Loucy (cell line): ENCODE results near the gene HYAL3.

Experiments
- H2AFZ ChIP-seq: fragments of 200-600 bp; sonication (generic); 2 replicates; pipeline ENCODE4 v1.6.0; 2016; ENCODE audit warnings: antibody characterized with exemption, mild to moderate bottlenecking, low read length, moderate library complexity
- H3F3A ChIP-seq: fragments of 200-600 bp; 2 replicates; pipeline ENCODE4 v1.6.0; 2016; ENCODE audit warnings: antibody characterized with exemption, low read depth, mild to moderate bottlenecking
- H3K27me3 ChIP-seq: fragments of 200-600 bp; sonication (generic); 2 replicates; pipeline ENCODE4 v1.6.1; 2014; ENCODE audit warnings: low read length, mild to moderate bottlenecking; ENCODE audit not compliant: insufficient read depth, poor library complexity, severe bottlenecking
- H3K36me3 ChIP-seq: fragments of 200-600 bp; sonication (generic); 2 replicates; pipeline ENCODE4 v1.6.1; 2016; ENCODE audit warnings: low read length; ENCODE audit not compliant: insufficient read depth
- H3K4me1 ChIP-seq: fragments of 200-600 bp; sonication (generic); 2 replicates; pipeline ENCODE4 v1.5.1; 2014; ENCODE audit warnings: low read length, mild to moderate bottlenecking; ENCODE audit not compliant: insufficient read depth, poor library complexity, severe bottlenecking
- H3K4me2 ChIP-seq: fragments of 200-600 bp; sonication (generic); 2 replicates; pipeline ENCODE4 v1.6.0; 2014; ENCODE audit warnings: antibody characterized with exemption, low read length, low read depth, mild to moderate bottlenecking; ENCODE audit not compliant: poor library complexity, severe bottlenecking
- H3K4me3 ChIP-seq: fragments of 200-600 bp; sonication (generic); 2 replicates; pipeline ENCODE4 v1.5.1; 2014; ENCODE audit warnings: low read length, mild to moderate bottlenecking, mixed read lengths; ENCODE audit not compliant: poor library complexity, severe bottlenecking
- H3K79me2 ChIP-seq: fragments of 200-600 bp; sonication (generic); 2 replicates; pipeline ENCODE4 v1.6.1; 2014; ENCODE audit warnings: low read length; ENCODE audit not compliant: insufficient read depth
- H3K9ac ChIP-seq: fragments of 200-600 bp; sonication (generic); 2 replicates; pipeline ENCODE4 v1.6.0; 2014; ENCODE audit warnings: mild to moderate bottlenecking, low read depth, low read length, moderate library complexity; ENCODE audit not compliant: poor library complexity, severe bottlenecking
- H3K9me2 ChIP-seq: fragments of 200-600 bp; sonication (generic); replicated peaks from 2 replicates; pipeline ENCODE4 v1.6.1; 2016; ENCODE audit warnings: low read depth, low read length, mixed read lengths
- H3K9me3 ChIP-seq: fragments of 200-600 bp; sonication (generic); 2 replicates; pipeline ENCODE4 v1.6.1; 2014; ENCODE audit warnings: mild to moderate bottlenecking, antibody characterized with exemption, low read length, low read depth; ENCODE audit not compliant: insufficient read depth
- H4K20me1 ChIP-seq: fragments of 200-600 bp; sonication (generic); 2 replicates; pipeline ENCODE4 v1.6.0; 2014; ENCODE audit warnings: antibody characterized with exemption, low read length, mild to moderate bottlenecking; ENCODE audit not compliant: insufficient read depth, poor library complexity, severe bottlenecking
- EZH2phosphoT487 ChIP-seq: fragments of 200-600 bp; IDR thresholded peaks from 2 replicates; pipeline ENCODE4 v1.6.1; 2018; ENCODE audit warnings: antibody characterized with exemption, mild to moderate bottlenecking, moderate library complexity, borderline replicate concordance
- TF ChIP-seq, protein P1 (sequence below): fragments of 200-600 bp; sonication (generic); conservative IDR thresholded peaks from 2 replicates; pipeline ENCODE4 v1.5.1; 2014; ENCODE audit warnings: mild to moderate bottlenecking, antibody characterized with exemption, low read length

HYAL3 gene

DNA sequence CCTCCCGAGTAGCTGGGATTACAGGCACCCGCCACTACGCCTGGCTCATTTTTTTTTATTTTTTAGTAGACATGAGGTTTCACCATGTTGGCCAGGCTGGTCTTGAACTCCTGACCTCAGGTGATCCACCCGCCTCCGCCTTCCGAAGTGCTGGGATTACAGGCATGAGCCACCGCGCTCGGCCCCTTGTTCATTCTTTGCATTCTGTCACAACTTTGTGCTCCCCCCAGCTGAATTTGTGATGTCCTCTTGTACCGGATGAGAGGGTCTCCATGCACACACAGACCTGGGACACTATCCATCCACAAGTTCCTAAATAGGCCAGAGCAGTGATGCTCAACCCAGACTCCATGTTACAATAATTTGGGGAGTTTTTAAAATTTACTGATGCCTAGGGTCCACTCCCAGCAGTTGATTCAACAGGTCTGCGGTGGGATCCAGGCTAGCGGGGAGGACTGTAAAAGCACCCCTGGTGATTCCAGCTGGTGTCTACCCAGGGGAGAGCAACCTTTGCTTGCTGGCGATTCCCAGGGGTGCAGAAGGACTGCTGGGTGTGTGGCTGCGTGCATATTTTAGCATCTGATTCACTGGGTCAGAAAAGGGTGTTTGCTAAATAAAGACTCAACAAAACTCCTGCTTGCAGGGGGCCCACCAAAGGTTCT lies 40.4 kb upstream of the HYAL3 start:
- peak overlapping the region; percentile 91 for H3K4me2 ChIP-seq
- no peak overlapping the region for H2AFZ ChIP-seq

DNA sequence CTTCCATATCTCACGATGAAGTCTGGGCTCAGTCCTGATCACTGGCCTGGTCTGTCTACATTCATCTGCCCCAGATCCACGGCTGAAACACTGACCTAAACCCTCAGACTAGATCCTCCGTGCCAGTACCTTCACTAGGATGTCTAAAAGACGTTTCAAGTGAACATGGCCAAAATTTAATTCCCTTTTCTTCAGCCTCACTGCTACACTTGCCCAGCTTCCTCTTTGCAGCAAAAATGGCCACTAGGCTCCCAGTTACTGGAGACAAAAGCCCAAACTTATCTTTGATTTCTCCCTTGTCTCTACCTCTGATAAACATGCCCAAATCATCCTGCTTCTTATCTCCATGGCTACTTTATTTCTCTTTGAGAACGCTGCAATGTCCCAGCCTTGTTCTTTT lies 39.8 kb upstream of the HYAL3 start:
- H3K9ac ChIP-seq: peak overlapping the region; percentile 98
- H3K4me3 ChIP-seq: peak overlapping the region; percentile 97

More for the DNA sequence above, 40.4 kb upstream of the HYAL3 start:
- peaks cover 4% of the 10 kb centered on the region for H3K27me3 ChIP-seq
- TF ChIP-seq, protein P1, sequence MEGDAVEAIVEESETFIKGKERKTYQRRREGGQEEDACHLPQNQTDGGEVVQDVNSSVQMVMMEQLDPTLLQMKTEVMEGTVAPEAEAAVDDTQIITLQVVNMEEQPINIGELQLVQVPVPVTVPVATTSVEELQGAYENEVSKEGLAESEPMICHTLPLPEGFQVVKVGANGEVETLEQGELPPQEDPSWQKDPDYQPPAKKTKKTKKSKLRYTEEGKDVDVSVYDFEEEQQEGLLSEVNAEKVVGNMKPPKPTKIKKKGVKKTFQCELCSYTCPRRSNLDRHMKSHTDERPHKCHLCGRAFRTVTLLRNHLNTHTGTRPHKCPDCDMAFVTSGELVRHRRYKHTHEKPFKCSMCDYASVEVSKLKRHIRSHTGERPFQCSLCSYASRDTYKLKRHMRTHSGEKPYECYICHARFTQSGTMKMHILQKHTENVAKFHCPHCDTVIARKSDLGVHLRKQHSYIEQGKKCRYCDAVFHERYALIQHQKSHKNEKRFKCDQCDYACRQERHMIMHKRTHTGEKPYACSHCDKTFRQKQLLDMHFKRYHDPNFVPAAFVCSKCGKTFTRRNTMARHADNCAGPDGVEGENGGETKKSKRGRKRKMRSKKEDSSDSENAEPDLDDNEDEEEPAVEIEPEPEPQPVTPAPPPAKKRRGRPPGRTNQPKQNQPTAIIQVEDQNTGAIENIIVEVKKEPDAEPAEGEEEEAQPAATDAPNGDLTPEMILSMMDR: no peak
- no peak for TF ChIP-seq EZH2phosphoT487
- H3K79me2 ChIP-seq: peaks cover 74% of the 10 kb centered on the region
- peaks cover 24% of the 10 kb centered on the region for H4K20me1 ChIP-seq
- peaks cover 50% of the 10 kb centered on the region for H3K4me1 ChIP-seq
- H3K36me3 ChIP-seq: peaks cover 2% of the 10 kb centered on the region; the same call in 1 of the 2 replicates
- H3K9ac ChIP-seq: peak overlapping the region; percentile 98
- H3F3A ChIP-seq: 0 out of 2 replicates have a peak, but pooled peaks cover 7% of the 10 kb centered on the region
- no peaks in the 10 kb centered on the region for H3K9me3 ChIP-seq
- H3K4me3 ChIP-seq: peak overlapping the region; percentile 97
- H3K9me2 ChIP-seq: no peaks in the 10 kb centered on the region

DNA sequence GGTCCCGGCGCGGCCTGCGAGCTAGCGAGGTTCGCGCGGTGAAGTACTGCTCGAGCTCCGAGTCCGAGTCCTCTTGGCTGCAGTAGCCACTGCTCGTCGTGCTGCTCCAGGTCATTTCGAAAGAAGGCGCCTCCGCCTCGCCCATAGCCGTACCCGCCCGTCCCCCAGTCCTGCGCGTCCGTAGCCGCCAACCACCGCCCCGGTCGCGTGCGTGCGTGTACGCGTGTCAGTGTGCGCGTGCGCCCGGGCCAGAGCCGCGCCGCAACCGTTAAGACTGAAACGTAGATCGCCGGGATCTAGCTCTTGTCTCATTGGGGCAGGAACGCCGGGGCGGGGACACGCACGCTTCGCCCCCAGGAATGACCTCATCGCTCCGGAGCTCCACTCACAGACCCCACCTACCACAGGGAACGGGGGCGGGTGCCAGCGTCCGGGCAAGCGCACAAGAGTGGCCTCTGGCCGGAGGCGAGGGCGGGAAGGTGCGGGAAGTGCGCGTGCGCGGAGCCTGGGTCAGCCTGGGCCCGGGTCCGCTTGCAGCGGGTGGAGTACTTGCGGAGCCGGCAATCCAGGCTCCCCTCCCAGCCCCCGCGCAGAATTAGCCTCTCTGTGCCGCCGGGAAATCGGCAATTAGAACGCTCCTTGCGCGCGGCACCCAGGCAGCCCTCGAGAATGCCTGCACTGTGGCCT lies 38.1 kb upstream of the HYAL3 start:
- H3K9me2 ChIP-seq: no peaks in the 10 kb centered on the region
- peaks cover 4% of the 10 kb centered on the region for H3K27me3 ChIP-seq
- H4K20me1 ChIP-seq: peaks cover 46% of the 10 kb centered on the region
- H3K36me3 ChIP-seq: peaks cover 14% of the 10 kb centered on the region; the same call in 1 of the 2 replicates
- H3K9me3 ChIP-seq: no peaks in the 10 kb centered on the region
- H3K4me1 ChIP-seq: peaks cover 49% of the 10 kb centered on the region
- peak overlapping the region; percentile 99 for H3K4me2 ChIP-seq
- H3F3A ChIP-seq: 0 out of 2 replicates have a peak, but pooled peaks cover 7% of the 10 kb centered on the region
- TF ChIP-seq, protein P1: no peak
- no peak for TF ChIP-seq EZH2phosphoT487
- H2AFZ ChIP-seq: peak overlapping the region; percentile 9; the same call in 1 of the 2 replicates
- H3K79me2 ChIP-seq: peaks cover 92% of the 10 kb centered on the region
- peak overlapping the region; percentile 97 for H3K4me3 ChIP-seq
- H3K9ac ChIP-seq: peak overlapping the region; percentile 98

More for the DNA sequence above, 39.8 kb upstream of the HYAL3 start:
- Histone ChIP-seq H3K9me2 (no peaks in the 10 kb centered on the region), H3K4me1 (peaks cover 57% of the 10 kb centered on the region), H2AFZ (no peak overlapping the region), H3K36me3 (peaks cover 8% of the 10 kb centered on the region; the same call in 1 of the 2 replicates), H3K9me3 (no peaks in the 10 kb centered on the region), H3K79me2 (peaks cover 81% of the 10 kb centered on the region), H3F3A (0 out of 2 replicates have a peak, but pooled peaks cover 7% of the 10 kb centered on the region), H4K20me1 (peaks cover 31% of the 10 kb centered on the region), H3K4me2 (peak overlapping the region; percentile 91), H3K27me3 (peaks cover 4% of the 10 kb centered on the region)
- no peak for TF ChIP-seq EZH2phosphoT487
- TF ChIP-seq, protein P1: no peak
